Fibroblast of lung (primary cell): Measurements from ENCODE around the gene HERC3.

Source experiments
- EZH2 ChIP-seq: IDR thresholded peaks from 2 replicates; pipeline ENCODE4 v1.5.1; 2012; ENCODE audit warnings: low read length, control low read depth, mild to moderate bottlenecking; ENCODE audit errors: missing control alignments
- TF ChIP-seq, protein P1 (sequence below), 2 donors: IDR thresholded peaks in 1 of 2; conservative IDR thresholded peaks in 1 of 2; 1 replicate in 1 of 2; 2 replicates in 1 of 2; pipeline ENCODE4 v1.5.1; 2011 to 2012; ENCODE audit warnings: low read length in 2 of 2, control low read depth in 1 of 2, inconsistent platforms in 1 of 2, low read depth in 1 of 2, mild to moderate bottlenecking in 1 of 2

DNA sequence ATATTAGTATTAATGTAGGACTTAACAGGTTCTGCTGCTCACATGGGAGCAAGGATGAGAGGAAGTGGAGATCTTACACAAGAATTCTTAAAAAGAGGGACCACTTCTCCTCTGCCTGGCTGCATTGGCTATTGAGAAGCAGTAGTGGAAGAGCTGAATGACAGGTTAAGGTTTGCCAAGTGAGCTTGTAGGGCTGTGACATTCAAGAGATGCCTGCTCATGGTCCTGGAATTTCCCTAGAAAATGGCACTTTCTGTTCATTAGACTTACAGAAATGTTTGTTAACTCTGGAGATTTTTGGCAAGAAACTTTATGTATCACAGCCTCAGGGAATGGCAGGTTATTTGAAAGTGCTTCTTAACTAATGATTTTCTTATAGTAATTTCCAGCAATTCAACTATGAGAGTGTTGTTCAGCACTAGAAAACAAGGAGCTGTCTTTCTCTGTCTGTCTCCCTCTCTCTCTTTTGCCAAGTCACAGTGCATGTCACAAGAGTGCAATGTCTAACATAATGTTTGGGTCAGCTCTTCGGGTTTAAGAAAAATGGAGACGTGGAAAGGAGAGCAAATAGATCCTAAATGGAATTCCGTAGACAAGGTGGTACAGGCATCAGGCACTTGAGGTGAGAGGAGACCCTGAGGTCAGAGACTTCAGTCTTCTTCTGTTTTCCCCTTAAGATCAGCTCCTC lies 113.7 kb downstream of the HERC3 start:
- TF ChIP-seq, protein P1, sequence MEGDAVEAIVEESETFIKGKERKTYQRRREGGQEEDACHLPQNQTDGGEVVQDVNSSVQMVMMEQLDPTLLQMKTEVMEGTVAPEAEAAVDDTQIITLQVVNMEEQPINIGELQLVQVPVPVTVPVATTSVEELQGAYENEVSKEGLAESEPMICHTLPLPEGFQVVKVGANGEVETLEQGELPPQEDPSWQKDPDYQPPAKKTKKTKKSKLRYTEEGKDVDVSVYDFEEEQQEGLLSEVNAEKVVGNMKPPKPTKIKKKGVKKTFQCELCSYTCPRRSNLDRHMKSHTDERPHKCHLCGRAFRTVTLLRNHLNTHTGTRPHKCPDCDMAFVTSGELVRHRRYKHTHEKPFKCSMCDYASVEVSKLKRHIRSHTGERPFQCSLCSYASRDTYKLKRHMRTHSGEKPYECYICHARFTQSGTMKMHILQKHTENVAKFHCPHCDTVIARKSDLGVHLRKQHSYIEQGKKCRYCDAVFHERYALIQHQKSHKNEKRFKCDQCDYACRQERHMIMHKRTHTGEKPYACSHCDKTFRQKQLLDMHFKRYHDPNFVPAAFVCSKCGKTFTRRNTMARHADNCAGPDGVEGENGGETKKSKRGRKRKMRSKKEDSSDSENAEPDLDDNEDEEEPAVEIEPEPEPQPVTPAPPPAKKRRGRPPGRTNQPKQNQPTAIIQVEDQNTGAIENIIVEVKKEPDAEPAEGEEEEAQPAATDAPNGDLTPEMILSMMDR (conservative IDR thresholded peaks at IDR 0.05 in 1 of 2, IDR thresholded peaks at IDR 0.05 in 1 of 2; ENCODE audit: low read depth in 1 of 2, low read length in 2 of 2) = no peak
- TF ChIP-seq EZH2 = no peak
